Natural killer cell (primary cell): ENCODE measurements around the gene PLCB4. TPM values are rescaled to one million over a fixed set of nuclear protein-coding genes. Genes with fewer than 3 reads are reported as not detected.

Experiments used
- ATAC-seq, 3 donors: fragments of 150-1000 bp in 2 of 3; fragments of 200-7000 bp in 1 of 3; cut with Tn5 transposase; 1 replicate in 1 of 3; 2 replicates in 2 of 3; pipeline ENCODE4 v1.10.0; 2021; ENCODE audit warnings: mild to moderate bottlenecking in 2 of 3, moderate library complexity in 2 of 3
- DNase-seq, 2 donors: peaks; one replicate each; pipeline versions ENCODE4 v3.0.0 to v3.0.0-alpha.2; 2013 to 2021; ENCODE audit warnings: mixed read lengths in 1 of 2
- H3K27ac ChIP-seq: one replicate; pipeline ENCODE4 v1.5.1; 2013; ENCODE audit warnings: mild to moderate bottlenecking, low read length
- H3K27me3 ChIP-seq: one replicate; pipeline ENCODE4 v1.6.1; 2013; ENCODE audit warnings: low read length; ENCODE audit not compliant: control insufficient read depth, insufficient read depth
- H3K36me3 ChIP-seq: one replicate; pipeline ENCODE4 v1.6.1; 2013; ENCODE audit warnings: low read length; ENCODE audit not compliant: control insufficient read depth, insufficient read depth
- H3K4me1 ChIP-seq: one replicate; pipeline ENCODE4 v1.6.1; 2013; ENCODE audit warnings: low read length; ENCODE audit not compliant: control insufficient read depth, insufficient read depth
- H3K4me3 ChIP-seq: one replicate; pipeline ENCODE4 v1.5.1; 2013; ENCODE audit warnings: low read length
- H3K9me3 ChIP-seq: one replicate; pipeline ENCODE4 v1.6.1; 2013; ENCODE audit warnings: low read length; ENCODE audit not compliant: control insufficient read depth, insufficient read depth
- H3K27ac Mint-ChIP-seq, 2 donors: one replicate each; pipeline ENCODE4 v1.8.0; 2022; ENCODE audit warnings: mild to moderate bottlenecking in 2 of 2, mixed read lengths in 2 of 2, moderate library complexity in 1 of 2
- H3K27me3 Mint-ChIP-seq, 2 donors: one replicate each; pipeline ENCODE4 v1.8.0; 2022; ENCODE audit warnings: low read depth in 2 of 2, mixed read lengths in 2 of 2
- H3K36me3 Mint-ChIP-seq: one replicate; pipeline ENCODE4 v1.8.0; 2022; ENCODE audit warnings: mixed read lengths
- H3K4me1 Mint-ChIP-seq, 2 donors: one replicate each; pipeline ENCODE4 v1.8.0; 2022; ENCODE audit warnings: mixed read lengths in 2 of 2
- H3K4me3 Mint-ChIP-seq: one replicate; pipeline ENCODE4 v1.8.0; 2022; ENCODE audit warnings: mild to moderate bottlenecking, moderate library complexity, mixed read lengths
- H3K9me3 Mint-ChIP-seq, 2 donors: one replicate each; pipeline ENCODE4 v1.8.0; 2022; ENCODE audit warnings: mixed read lengths in 2 of 2
- WGBS: methylation state at CpG from one replicate; pipeline ENCODE4 v1.1.7; 2013; ENCODE audit warnings: missing lambda C conversion rate; ENCODE audit not compliant: insufficient coverage; 5-methylcytosine and 5-hydroxymethylcytosine counted together
- intact Hi-C: fragments of 100-400 bp; cut with micrococcal nuclease; formaldehyde crosslinking; loops from one replicate; pipeline ENCODE4 v1.14.2; 2022
- total RNA-seq, 4 donors: library from RNA; stranded (reverse); fragments of 120-200 nt in 1 of 4; gene quantifications; one replicate each; pipeline versions ENCODE4 v1.2.3 to v1.2.4, GENCODE V29; 2013 to 2022
- TF ChIP-seq, protein P1 (sequence below): fragments of 200-600 bp; IDR thresholded peaks from one replicate; pipeline ENCODE4 v1.8.0; 2022; ENCODE audit warnings: antibody characterized with exemption

Gene PLCB4
- total RNA-seq, 3 donors from 2014 or later (not counting 1 experiment from before 2014, with no cell fraction given): 0.05 to 0.40 TPM; not detected in 1

DNA sequence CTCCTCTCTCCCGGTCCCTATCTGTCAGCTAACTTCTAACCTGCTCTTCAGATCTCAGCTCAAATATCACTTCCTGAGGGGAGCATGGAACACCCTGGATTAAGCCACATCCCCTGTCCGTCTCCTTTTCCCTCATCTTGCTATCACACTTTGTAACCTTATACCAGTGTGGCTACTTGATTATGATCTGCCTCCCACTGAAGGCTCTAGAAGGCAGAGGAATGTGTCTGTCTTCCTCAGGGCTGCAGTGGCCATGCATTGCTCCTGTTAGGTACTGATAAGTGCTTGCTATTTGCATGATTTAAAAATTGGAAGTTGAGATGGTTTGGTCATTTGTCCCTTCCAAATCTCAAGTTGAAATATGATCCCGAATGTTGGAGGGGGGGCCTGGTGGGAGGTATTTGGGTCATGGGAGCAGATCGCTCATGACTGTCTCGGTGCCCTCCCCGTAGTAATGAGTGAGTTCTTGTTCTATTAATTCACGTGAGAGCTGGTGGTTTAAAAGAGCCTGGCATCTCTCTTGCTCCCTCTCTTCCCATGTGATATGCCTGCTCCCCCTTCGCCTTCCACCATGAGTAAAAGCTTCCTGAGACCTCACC is 71.4 kb downstream of the PLCB4 start:
- 88% methylated on average over 8 of the region's 8 CpGs for WGBS
- Histone ChIP-seq H3K27me3 (no peaks in the 10 kb centered on the region), H3K9me3 (no peaks in the 10 kb centered on the region), H3K4me1 (no peaks in the 10 kb centered on the region), H3K4me3 (no peak overlapping the region), H3K36me3 (no peaks in the 10 kb centered on the region), H3K27ac (no peak overlapping the region)
- H3K4me1 Mint-ChIP-seq: no peaks in the 10 kb centered on the region
- no peaks in the 10 kb centered on the region for H3K36me3 Mint-ChIP-seq
- no peak overlapping the region for H3K4me3 Mint-ChIP-seq
- intact Hi-C loops: no loop called here
- peaks cover 11 to 12% of the 10 kb centered on the region in 2 donors for H3K9me3 Mint-ChIP-seq
- ATAC-seq: no peak
- no peak overlapping the region for H3K27ac Mint-ChIP-seq
- TF ChIP-seq, protein P1, sequence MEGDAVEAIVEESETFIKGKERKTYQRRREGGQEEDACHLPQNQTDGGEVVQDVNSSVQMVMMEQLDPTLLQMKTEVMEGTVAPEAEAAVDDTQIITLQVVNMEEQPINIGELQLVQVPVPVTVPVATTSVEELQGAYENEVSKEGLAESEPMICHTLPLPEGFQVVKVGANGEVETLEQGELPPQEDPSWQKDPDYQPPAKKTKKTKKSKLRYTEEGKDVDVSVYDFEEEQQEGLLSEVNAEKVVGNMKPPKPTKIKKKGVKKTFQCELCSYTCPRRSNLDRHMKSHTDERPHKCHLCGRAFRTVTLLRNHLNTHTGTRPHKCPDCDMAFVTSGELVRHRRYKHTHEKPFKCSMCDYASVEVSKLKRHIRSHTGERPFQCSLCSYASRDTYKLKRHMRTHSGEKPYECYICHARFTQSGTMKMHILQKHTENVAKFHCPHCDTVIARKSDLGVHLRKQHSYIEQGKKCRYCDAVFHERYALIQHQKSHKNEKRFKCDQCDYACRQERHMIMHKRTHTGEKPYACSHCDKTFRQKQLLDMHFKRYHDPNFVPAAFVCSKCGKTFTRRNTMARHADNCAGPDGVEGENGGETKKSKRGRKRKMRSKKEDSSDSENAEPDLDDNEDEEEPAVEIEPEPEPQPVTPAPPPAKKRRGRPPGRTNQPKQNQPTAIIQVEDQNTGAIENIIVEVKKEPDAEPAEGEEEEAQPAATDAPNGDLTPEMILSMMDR: no peak
- no peak for DNase-seq
- no peaks in the 10 kb centered on the region for H3K27me3 Mint-ChIP-seq

DNA sequence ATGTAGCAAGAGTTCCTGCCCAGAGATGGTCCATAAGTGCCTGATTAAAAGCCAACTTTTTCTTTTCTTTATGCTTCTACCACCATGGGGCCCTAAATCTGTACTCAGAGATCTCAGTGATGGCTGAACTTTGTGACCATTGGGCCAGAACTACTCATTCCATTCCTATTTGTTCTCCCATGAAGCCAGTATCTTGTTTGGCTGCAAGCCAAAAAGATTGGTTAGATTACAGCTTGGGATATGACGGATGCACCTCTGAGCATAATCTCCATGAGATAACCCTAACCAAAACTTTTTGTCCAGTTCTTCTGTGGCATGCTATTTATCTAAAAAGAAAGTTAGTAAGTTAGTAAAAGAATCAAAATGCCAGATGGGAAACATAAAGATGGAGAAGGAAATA is 72.2 kb downstream of the PLCB4 start:
- no peaks in the 10 kb centered on the region for H3K4me1 ChIP-seq
- no peak for DNase-seq
- intact Hi-C loops: no loop called here
- H3K9me3 Mint-ChIP-seq: peaks cover 11% of the 10 kb centered on the region in 2 donors
- H3K9me3 ChIP-seq: no peaks in the 10 kb centered on the region
- ATAC-seq: no peak
- H3K4me3 ChIP-seq: no peak overlapping the region
- WGBS: 100% methylated on average over 1 of the region's 1 CpG
- no peak overlapping the region for H3K27ac Mint-ChIP-seq
- H3K4me3 Mint-ChIP-seq: no peak overlapping the region
- no peaks in the 10 kb centered on the region for H3K36me3 ChIP-seq
- no peak overlapping the region for H3K27ac ChIP-seq
- no peaks in the 10 kb centered on the region for H3K27me3 ChIP-seq
- TF ChIP-seq, protein P1: no peak
- no peaks in the 10 kb centered on the region for H3K4me1 Mint-ChIP-seq
- no peaks in the 10 kb centered on the region for H3K27me3 Mint-ChIP-seq
- H3K36me3 Mint-ChIP-seq: no peaks in the 10 kb centered on the region

- H3K36me3 Mint-ChIP-seq: no peaks in the 10 kb centered on the region
- Histone ChIP-seq H3K36me3 (no peaks in the 10 kb centered on the region), H3K27me3 (no peaks in the 10 kb centered on the region), H3K4me3 (no peak overlapping the region), H3K9me3 (no peaks in the 10 kb centered on the region), H3K27ac (no peak overlapping the region), H3K4me1 (no peaks in the 10 kb centered on the region)
- TF ChIP-seq, protein P1: no peak
- intact Hi-C loops: no loop called here
- H3K27me3 Mint-ChIP-seq: no peaks in the 10 kb centered on the region
- no peak overlapping the region for H3K27ac Mint-ChIP-seq
- no peak for ATAC-seq
- no peak overlapping the region for H3K4me3 Mint-ChIP-seq
- peaks cover 10 to 11% of the 10 kb centered on the region in 2 donors for H3K9me3 Mint-ChIP-seq
- DNase-seq: no peak
- no peaks in the 10 kb centered on the region for H3K4me1 Mint-ChIP-seq
Observed at GRCh38 chr20:9141921-9142320, 73.0 kb downstream of the PLCB4 start.

- no peak for DNase-seq
- no peak for ATAC-seq
- TF ChIP-seq, protein P1: no peak
- intact Hi-C loops: no loop called here
- no peaks in the 10 kb centered on the region for H3K4me1 ChIP-seq
- no peak overlapping the region for H3K4me3 Mint-ChIP-seq
- H3K4me3 ChIP-seq: no peak overlapping the region
- no peaks in the 10 kb centered on the region for H3K36me3 ChIP-seq
- no peaks in the 10 kb centered on the region for H3K36me3 Mint-ChIP-seq
- no peak overlapping the region for H3K27ac ChIP-seq
- H3K27ac Mint-ChIP-seq: no peak overlapping the region
- H3K27me3 Mint-ChIP-seq: no peaks in the 10 kb centered on the region
- peaks cover 10 to 11% of the 10 kb centered on the region in 2 donors for H3K9me3 Mint-ChIP-seq
- H3K4me1 Mint-ChIP-seq: no peaks in the 10 kb centered on the region
- WGBS: 70% methylated on average over 3 of the region's 3 CpGs
- H3K27me3 ChIP-seq: no peaks in the 10 kb centered on the region
- H3K9me3 ChIP-seq: no peaks in the 10 kb centered on the region
Observed at GRCh38 chr20:9142809-9143208, 73.9 kb downstream of the PLCB4 start.
